Ascending aorta (tissue), 2 donors: ENCODE data around the gene CCDC57. TPM values are rescaled to one million over a fixed set of nuclear protein-coding genes. Genes with fewer than 3 reads are reported as not detected.
A peak's percentile ranks its signal among the peaks of the same experiment; 100 is the strongest.

Source experiments
- DNase-seq, 2 donors: peaks; one replicate each; pipeline ENCODE4 v3.0.0-alpha.2; 2019; ENCODE audit warnings: low spot score in 2 of 2
- H3K27ac ChIP-seq, 2 donors: fragments of 200-600 bp; sonication (generic); one replicate each; pipeline ENCODE4 v1.5.1; 2016 to 2017; ENCODE audit warnings: mild to moderate bottlenecking in 1 of 2
- H3K27me3 ChIP-seq: fragments of 200-600 bp; sonication (generic); one replicate; pipeline ENCODE4 v1.5.1; 2017
- H3K36me3 ChIP-seq, 2 donors: fragments of 200-600 bp; sonication (generic); one replicate each; pipeline ENCODE4 v1.5.1; 2016
- H3K4me1 ChIP-seq, 2 donors: fragments of 200-600 bp; sonication (generic); one replicate each; pipeline ENCODE4 v1.5.1; 2016 to 2017; ENCODE audit warnings: mild to moderate bottlenecking in 1 of 2
- H3K4me3 ChIP-seq, 2 donors: fragments of 200-600 bp; sonication (generic); one replicate each; pipeline ENCODE4 v1.5.1; 2016 to 2017; ENCODE audit warnings: mild to moderate bottlenecking in 1 of 2
- H3K9me3 ChIP-seq, 2 donors: fragments of 200-600 bp; sonication (generic); one replicate each; pipeline ENCODE4 v1.5.1; 2016
- intact Hi-C: fragments of 100-400 bp; cut with DNase I; formaldehyde crosslinking; loops from one replicate; pipeline ENCODE4 v1.15.1; 2023
- total RNA-seq: library from RNA; depleted of rRNA; stranded (reverse); fragments of >200 nt; gene quantifications from one replicate; pipeline ENCODE4 v1.1.0, GENCODE V29; 2016
- TF ChIP-seq, protein P1 (sequence below), 3 experiments: fragments of 200-600 bp in 2 of 3; fragments of 450-650 bp in 1 of 3; sonication (generic) in 2 of 3; IDR thresholded peaks; one replicate each; pipeline ENCODE4 v1.5.1; 2016 to 2019; ENCODE audit warnings: antibody characterized with exemption in 3 of 3, mild to moderate bottlenecking in 1 of 3, moderate library complexity in 1 of 3

CCDC57 gene
- total RNA-seq, 1 donor from 2014 or later = 12.8 TPM

DNA sequence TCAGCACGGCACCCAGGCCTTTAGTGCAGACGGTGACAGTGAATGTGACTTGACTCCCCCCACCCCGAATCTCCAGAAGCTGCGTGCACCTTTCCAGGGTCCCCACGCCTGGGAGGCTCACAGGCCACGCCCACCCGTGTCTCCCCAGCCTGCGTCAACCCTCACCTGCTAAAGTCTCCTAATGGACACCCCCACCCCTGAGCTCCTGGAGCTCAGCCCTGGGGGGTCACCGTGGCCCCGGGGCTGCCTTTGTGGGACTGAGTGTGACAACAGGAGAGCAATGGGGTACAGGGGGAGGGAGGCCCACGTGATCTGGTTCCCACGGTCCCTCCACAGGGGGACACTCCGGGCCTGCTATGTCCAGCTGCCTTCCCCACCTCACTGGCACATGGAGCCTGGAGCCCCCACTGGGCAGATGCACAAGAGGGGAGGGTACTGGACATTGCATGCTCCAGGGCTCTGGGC, 107.2 kb downstream of the CCDC57 start:
- no peaks in the 10 kb centered on the region for H3K36me3 ChIP-seq
- no peaks in the 10 kb centered on the region for H3K9me3 ChIP-seq
- peak overlapping the region; percentile 71 to 74 for H3K27ac ChIP-seq
- TF ChIP-seq, protein P1, sequence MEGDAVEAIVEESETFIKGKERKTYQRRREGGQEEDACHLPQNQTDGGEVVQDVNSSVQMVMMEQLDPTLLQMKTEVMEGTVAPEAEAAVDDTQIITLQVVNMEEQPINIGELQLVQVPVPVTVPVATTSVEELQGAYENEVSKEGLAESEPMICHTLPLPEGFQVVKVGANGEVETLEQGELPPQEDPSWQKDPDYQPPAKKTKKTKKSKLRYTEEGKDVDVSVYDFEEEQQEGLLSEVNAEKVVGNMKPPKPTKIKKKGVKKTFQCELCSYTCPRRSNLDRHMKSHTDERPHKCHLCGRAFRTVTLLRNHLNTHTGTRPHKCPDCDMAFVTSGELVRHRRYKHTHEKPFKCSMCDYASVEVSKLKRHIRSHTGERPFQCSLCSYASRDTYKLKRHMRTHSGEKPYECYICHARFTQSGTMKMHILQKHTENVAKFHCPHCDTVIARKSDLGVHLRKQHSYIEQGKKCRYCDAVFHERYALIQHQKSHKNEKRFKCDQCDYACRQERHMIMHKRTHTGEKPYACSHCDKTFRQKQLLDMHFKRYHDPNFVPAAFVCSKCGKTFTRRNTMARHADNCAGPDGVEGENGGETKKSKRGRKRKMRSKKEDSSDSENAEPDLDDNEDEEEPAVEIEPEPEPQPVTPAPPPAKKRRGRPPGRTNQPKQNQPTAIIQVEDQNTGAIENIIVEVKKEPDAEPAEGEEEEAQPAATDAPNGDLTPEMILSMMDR (IDR thresholded peaks at IDR 0.05) = no peak
- H3K27me3 ChIP-seq = no peaks in the 10 kb centered on the region
- intact Hi-C loops = no loop called here
- no peak for DNase-seq
- H3K4me1 ChIP-seq = peaks cover 13 to 16% of the 10 kb centered on the region in 2 donors
- no peak overlapping the region for H3K4me3 ChIP-seq

DNA sequence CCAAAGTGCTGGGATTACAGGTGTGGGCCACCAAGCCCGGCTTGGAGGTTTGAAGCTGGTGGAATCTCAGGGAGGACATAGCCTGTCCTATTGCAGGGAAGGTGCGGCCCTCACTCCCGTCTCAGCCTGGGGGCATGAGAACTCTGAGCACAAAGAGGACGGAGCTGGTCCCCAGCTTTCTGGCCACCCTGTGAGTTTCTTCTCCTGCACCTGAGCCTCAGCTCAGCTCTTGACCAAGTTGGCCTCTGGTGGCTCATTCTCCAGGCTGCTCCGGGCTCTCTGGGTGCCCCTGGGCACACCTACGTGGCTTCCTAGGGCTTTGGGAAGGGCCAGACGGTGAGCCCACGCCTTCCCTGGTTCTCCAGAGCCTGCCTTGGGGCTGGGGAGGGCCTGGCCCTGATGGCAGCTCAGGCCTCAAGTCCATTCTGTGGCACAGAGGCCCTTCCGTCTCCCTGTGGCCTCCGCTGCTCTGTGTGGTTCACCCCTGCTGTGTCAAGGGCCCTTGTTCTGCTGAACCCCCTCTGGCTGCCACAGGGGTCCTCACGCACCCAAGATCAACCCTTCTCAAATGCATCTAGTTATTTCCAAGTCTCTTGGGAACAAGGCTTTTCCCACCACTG, 107.7 kb downstream of the CCDC57 start:
- intact Hi-C loops = no loop called here
- TF ChIP-seq, protein P1 (IDR thresholded peaks at IDR 0.05) = no peak
- H3K27ac ChIP-seq = peak overlapping the region in 1 of 2 donors; percentile 7

DNA sequence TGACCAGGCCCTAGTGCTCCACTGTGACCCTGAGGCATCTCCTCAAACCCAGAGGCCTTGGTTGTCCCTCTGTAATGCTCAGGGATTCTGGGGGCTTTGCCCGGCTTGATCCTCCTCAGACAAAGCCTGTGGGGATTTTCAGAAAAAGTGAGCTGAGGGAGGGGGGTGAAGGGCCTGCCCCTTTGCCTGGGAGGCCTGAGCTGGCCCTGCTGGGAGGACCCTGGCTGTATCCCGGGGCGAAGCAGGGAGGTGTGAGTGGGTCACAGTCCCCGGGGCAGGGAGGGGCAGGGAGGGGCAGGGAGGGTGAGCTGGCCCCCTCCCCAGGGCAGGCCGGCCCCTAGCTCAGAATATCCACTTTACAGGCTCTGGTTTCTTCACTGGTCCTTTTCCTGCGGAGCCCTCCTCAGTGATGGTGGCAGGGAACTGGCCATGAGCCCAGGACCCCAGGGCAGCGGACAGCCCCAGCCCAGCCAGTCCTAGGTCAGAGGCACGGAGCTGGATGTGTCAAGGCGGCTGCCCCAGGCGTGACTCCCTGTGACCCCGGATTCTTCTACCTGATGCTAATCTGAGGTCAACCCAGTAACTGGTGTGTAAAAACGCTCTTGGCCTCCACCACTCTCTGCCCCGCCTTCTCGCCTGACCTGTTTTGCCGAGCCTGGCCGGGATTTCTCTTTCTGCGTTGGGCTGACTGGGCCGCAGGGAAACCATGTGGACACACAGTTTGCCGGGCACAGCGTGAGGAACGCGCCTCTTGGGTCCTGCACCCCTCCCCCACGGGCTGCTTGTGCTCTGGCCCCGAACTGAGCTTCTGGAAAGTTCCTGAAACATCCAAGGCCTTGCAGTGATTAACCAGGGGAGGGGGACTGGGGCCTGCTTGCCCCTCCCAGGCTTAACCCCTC, 108.8 kb downstream of the CCDC57 start:
- intact Hi-C loops = no loop called here
- H3K4me1 ChIP-seq = peaks cover 15 to 22% of the 10 kb centered on the region in 2 donors
- TF ChIP-seq, protein P1 (IDR thresholded peaks at IDR 0.05) = no peak
- peak in 1 of 2 donors; percentile 76 for DNase-seq
- H3K27ac ChIP-seq = peak overlapping the region; percentile 47 to 69
- H3K36me3 ChIP-seq = no peaks in the 10 kb centered on the region
- no peaks in the 10 kb centered on the region for H3K27me3 ChIP-seq
- H3K4me3 ChIP-seq = no peak overlapping the region
- no peaks in the 10 kb centered on the region for H3K9me3 ChIP-seq

More for the DNA sequence above, 107.7 kb downstream of the CCDC57 start:
- H3K36me3 ChIP-seq = no peaks in the 10 kb centered on the region
- DNase-seq = no peak
- no peak overlapping the region for H3K4me3 ChIP-seq
- H3K27me3 ChIP-seq = no peaks in the 10 kb centered on the region
- no peaks in the 10 kb centered on the region for H3K9me3 ChIP-seq
- peaks cover 13 to 16% of the 10 kb centered on the region in 2 donors for H3K4me1 ChIP-seq

DNA sequence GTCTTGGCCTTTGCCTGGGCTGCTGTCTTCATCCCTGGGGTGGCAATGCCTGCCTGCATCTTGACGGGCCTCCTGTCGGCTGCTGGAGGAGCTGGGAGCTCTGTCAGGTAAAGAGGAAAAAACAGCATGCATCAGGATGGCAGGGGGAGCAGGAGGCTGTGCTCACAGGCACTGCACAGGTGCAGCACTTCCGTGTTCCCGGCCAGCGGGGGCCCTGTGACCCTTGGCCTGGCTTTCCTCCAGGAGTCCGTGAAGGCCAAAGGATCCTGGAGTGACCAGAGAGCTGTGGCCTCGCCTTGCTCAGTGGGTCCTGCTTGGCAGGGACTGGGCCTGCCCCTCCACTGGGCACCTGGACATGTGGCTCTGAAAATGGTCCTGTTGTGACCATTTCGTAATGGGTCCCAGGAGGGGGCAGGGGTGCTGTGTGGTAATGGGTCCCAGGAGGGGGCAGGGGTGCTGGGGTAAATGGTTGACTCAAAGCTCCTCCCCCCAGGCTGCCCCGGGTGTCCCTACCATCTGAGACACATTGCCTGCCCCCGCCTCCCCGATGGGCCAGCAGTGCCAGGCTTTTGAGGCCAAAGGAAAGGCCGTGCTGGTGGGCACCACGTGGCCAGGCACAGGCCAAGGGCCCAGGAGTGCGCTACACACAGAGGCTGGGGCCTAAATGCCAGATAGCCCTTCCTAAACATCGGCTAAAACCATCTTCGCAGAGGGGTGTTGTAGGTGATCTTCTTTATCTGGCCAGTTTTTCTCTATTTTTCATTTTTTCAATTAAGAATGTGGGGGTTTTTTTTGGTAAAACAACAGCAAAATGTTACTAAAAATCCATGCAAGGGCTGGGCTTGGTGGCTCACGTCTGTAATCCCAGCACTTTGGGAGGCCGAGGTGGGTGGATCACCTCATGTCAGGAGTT, 110.6 kb downstream of the CCDC57 start:
- TF ChIP-seq, protein P1 (IDR thresholded peaks at IDR 0.05) = no peak
- Histone ChIP-seq H3K9me3 (no peaks in the 10 kb centered on the region), H3K27ac (peak overlapping the region in 1 of 2 donors; percentile 14), H3K4me3 (no peak overlapping the region), H3K27me3 (no peaks in the 10 kb centered on the region), H3K4me1 (peaks cover 16 to 19% of the 10 kb centered on the region in 2 donors), H3K36me3 (no peaks in the 10 kb centered on the region)
- intact Hi-C loops = no loop called here
- DNase-seq = no peak

DNA sequence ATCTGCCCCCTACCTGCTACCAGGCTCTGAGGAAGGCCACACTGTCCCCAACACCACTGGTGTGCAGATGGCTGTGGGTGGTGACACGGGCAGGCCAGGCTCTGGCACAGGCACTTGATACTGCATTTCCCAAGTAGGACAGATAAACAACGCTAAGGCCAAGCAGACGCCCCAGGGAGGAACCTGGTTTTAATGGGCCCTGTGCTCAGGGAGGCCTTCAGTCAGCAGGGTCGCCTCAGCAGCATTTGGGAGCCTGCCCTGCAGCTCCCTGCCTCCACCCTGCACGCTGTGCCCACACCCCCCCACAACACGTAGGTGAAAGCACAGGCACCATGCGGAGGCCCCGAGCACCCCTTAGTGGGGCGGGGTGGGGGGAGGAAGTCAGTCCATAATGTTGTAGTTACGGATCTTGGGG, 111.3 kb downstream of the CCDC57 start:
- DNase-seq = no peak
- TF ChIP-seq, protein P1 (IDR thresholded peaks at IDR 0.05) = no peak
- H3K4me1 ChIP-seq = peaks cover 16 to 19% of the 10 kb centered on the region in 2 donors
- no peaks in the 10 kb centered on the region for H3K36me3 ChIP-seq
- intact Hi-C loops = no loop called here
- H3K27me3 ChIP-seq = no peaks in the 10 kb centered on the region
- no peak overlapping the region for H3K4me3 ChIP-seq
- H3K27ac ChIP-seq = no peak overlapping the region
- no peaks in the 10 kb centered on the region for H3K9me3 ChIP-seq
